Suprapubic skin (tissue), 4 donors: Measurements from ENCODE around the gene TBC1D22A.

Experiments
- POLR2A ChIP-seq, 2 donors: fragments of 450-650 bp; IDR thresholded peaks; one replicate each; pipeline ENCODE4 v1.6.1; 2017; ENCODE audit warnings: antibody characterized with exemption in 2 of 2, mild to moderate bottlenecking in 2 of 2, moderate library complexity in 2 of 2
- POLR2AphosphoS5 ChIP-seq, 3 donors: sonication (generic); formaldehyde crosslinking; IDR thresholded peaks; one replicate each; pipeline ENCODE4 v1.6.1; 2017; ENCODE audit warnings: antibody characterized with exemption in 3 of 3
- TF ChIP-seq, protein P1 (sequence below), 2 donors: fragments of 200-600 bp in 1 of 2; fragments of 450-650 bp in 1 of 2; sonication (generic) in 1 of 2; IDR thresholded peaks; one replicate each; pipeline ENCODE4 v1.5.1; 2016 to 2019; ENCODE audit warnings: antibody characterized with exemption in 2 of 2, mild to moderate bottlenecking in 1 of 2, moderate library complexity in 1 of 2

DNA sequence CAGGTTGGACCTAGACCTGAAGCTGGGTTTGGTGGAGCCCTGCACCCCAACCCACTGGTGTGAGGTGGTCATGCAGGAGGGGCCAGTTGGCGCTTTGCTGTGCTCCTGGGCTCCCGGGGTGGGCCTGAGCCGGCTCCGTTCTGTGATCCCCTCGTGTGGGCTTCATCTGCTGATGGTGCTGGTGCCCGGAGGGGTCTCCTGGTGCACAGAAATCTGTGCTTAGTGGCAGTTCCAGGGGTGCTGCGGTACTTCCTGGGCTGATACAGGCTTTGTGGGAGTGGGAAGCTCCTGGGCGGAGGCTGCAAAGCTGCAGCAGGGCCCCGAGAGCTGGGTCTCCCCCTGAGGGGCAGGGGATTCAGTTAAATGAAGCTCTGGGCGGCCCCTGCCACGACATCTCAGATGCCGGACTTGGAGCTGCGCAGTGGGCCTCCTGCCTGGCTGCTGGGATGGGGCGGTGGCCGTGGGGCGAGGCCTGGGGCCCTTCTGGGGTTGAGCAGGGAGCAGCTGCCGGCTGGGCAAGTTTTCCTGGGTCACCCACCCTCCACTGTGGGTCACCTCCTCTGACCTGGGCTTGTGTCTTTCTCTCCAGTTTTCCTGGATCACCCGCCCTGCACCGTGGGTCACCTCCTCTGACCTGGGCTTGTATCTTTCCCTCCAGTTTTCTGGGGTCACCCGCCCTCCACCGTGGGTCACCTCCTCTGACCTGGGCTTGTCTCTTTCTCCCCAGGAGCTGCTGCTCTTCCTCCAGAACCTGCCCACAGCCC, 410.5 kb downstream of the TBC1D22A start:
- TF ChIP-seq, protein P1, sequence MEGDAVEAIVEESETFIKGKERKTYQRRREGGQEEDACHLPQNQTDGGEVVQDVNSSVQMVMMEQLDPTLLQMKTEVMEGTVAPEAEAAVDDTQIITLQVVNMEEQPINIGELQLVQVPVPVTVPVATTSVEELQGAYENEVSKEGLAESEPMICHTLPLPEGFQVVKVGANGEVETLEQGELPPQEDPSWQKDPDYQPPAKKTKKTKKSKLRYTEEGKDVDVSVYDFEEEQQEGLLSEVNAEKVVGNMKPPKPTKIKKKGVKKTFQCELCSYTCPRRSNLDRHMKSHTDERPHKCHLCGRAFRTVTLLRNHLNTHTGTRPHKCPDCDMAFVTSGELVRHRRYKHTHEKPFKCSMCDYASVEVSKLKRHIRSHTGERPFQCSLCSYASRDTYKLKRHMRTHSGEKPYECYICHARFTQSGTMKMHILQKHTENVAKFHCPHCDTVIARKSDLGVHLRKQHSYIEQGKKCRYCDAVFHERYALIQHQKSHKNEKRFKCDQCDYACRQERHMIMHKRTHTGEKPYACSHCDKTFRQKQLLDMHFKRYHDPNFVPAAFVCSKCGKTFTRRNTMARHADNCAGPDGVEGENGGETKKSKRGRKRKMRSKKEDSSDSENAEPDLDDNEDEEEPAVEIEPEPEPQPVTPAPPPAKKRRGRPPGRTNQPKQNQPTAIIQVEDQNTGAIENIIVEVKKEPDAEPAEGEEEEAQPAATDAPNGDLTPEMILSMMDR (IDR thresholded peaks at IDR 0.05): no peak
- TF ChIP-seq POLR2A (IDR thresholded peaks at IDR 0.05): no peak
- TF ChIP-seq POLR2AphosphoS5 (IDR thresholded peaks at IDR 0.05): no peak
